ENCODE results near the gene CD44.

DNA sequence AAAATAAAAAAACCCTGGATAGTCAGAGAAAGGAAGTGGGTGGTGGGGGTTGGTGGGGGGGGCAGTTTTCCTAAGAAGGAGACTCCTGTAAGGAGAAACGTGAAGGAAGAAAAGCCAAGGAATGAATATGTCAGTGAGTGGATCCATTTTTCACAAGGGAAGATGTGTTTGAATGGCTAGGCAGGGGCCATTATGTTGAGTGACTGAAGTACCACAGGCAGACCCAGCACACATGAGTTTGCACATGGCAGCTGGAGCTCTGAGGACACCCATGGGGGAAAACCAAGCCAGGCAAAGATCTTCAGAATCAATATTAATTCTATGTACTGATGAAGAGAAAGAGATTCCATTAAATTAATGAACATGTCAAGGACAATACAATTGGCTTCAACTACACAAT lies 67.6 kb downstream of the CD44 start:
- TF ChIP-seq SNAI2 (CRISPR knock-in tag; IDR thresholded peaks at IDR 0.05) (no peak), ESRRG (CRISPR knock-in tag; IDR thresholded peaks at IDR 0.05) (no peak), ISL1 (CRISPR knock-in tag; IDR thresholded peaks at IDR 0.05) (no peak), CSDC2 (CRISPR knock-in tag; IDR thresholded peaks at IDR 0.05) (no peak), ZNF8 (CRISPR knock-in tag; IDR thresholded peaks at IDR 0.05) (no peak), ZNF70 (CRISPR knock-in tag; IDR thresholded peaks at IDR 0.05) (no peak)
- TF ChIP-seq, protein P1, sequence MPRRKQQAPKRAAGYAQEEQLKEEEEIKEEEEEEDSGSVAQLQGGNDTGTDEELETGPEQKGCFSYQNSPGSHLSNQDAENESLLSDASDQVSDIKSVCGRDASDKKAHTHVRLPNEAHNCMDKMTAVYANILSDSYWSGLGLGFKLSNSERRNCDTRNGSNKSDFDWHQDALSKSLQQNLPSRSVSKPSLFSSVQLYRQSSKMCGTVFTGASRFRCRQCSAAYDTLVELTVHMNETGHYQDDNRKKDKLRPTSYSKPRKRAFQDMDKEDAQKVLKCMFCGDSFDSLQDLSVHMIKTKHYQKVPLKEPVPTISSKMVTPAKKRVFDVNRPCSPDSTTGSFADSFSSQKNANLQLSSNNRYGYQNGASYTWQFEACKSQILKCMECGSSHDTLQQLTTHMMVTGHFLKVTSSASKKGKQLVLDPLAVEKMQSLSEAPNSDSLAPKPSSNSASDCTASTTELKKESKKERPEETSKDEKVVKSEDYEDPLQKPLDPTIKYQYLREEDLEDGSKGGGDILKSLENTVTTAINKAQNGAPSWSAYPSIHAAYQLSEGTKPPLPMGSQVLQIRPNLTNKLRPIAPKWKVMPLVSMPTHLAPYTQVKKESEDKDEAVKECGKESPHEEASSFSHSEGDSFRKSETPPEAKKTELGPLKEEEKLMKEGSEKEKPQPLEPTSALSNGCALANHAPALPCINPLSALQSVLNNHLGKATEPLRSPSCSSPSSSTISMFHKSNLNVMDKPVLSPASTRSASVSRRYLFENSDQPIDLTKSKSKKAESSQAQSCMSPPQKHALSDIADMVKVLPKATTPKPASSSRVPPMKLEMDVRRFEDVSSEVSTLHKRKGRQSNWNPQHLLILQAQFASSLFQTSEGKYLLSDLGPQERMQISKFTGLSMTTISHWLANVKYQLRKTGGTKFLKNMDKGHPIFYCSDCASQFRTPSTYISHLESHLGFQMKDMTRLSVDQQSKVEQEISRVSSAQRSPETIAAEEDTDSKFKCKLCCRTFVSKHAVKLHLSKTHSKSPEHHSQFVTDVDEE (CRISPR knock-in tag; IDR thresholded peaks at IDR 0.05) = no peak
- TF ChIP-seq, protein P2, sequence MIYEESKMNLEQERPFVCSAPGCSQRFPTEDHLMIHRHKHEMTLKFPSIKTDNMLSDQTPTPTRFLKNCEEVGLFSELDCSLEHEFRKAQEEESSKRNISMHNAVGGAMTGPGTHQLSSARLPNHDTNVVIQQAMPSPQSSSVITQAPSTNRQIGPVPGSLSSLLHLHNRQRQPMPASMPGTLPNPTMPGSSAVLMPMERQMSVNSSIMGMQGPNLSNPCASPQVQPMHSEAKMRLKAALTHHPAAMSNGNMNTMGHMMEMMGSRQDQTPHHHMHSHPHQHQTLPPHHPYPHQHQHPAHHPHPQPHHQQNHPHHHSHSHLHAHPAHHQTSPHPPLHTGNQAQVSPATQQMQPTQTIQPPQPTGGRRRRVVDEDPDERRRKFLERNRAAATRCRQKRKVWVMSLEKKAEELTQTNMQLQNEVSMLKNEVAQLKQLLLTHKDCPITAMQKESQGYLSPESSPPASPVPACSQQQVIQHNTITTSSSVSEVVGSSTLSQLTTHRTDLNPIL (CRISPR knock-in tag; IDR thresholded peaks at IDR 0.05; ENCODE audit: low read depth) = no peak
- TF ChIP-seq, protein P3, sequence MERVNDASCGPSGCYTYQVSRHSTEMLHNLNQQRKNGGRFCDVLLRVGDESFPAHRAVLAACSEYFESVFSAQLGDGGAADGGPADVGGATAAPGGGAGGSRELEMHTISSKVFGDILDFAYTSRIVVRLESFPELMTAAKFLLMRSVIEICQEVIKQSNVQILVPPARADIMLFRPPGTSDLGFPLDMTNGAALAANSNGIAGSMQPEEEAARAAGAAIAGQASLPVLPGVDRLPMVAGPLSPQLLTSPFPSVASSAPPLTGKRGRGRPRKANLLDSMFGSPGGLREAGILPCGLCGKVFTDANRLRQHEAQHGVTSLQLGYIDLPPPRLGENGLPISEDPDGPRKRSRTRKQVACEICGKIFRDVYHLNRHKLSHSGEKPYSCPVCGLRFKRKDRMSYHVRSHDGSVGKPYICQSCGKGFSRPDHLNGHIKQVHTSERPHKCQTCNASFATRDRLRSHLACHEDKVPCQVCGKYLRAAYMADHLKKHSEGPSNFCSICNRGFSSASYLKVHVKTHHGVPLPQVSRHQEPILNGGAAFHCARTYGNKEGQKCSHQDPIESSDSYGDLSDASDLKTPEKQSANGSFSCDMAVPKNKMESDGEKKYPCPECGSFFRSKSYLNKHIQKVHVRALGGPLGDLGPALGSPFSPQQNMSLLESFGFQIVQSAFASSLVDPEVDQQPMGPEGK (CRISPR knock-in tag; IDR thresholded peaks at IDR 0.05; ENCODE audit: borderline replicate concordance) = no peak
